Esophagus squamous epithelium (tissue), 5 donors: ENCODE data around the gene CACUL1. TPM values are rescaled to one million over a fixed set of nuclear protein-coding genes. Genes with fewer than 3 reads are reported as not detected.

Experiments used
- DNase-seq: peaks from one replicate; lab custom pipeline; 2025; lab: John Stamatoyannopoulos, UW
- H3K27ac ChIP-seq, 4 donors: fragments of 200-600 bp; sonication (generic); one replicate each; pipeline ENCODE4 v1.5.1; 2016 to 2019; ENCODE audit warnings: mild to moderate bottlenecking in 1 of 4
- H3K27me3 ChIP-seq, 4 donors: fragments of 200-600 bp; sonication (generic); 1 replicate in 3 of 4; 2 replicates in 1 of 4; pipeline versions ENCODE4 v1.5.1 to v1.6.0; 2017 to 2021; ENCODE audit warnings: antibody characterized with exemption in 1 of 4
- H3K36me3 ChIP-seq, 3 donors: fragments of 200-600 bp; sonication (generic); one replicate each; pipeline ENCODE4 v1.5.1; 2016 to 2019
- H3K4me1 ChIP-seq, 3 donors: fragments of 200-600 bp; sonication (generic); one replicate each; pipeline ENCODE4 v1.5.1; 2017 to 2019
- H3K4me3 ChIP-seq, 4 donors: fragments of 200-600 bp; sonication (generic); 1 replicate in 3 of 4; 2 replicates in 1 of 4; pipeline ENCODE4 v1.5.1; 2016 to 2019; ENCODE audit warnings: mild to moderate bottlenecking in 2 of 4, moderate library complexity in 1 of 4
- H3K9me3 ChIP-seq, 3 donors: fragments of 200-600 bp; sonication (generic); one replicate each; pipeline ENCODE4 v1.5.1; 2016 to 2019
- POLR2A ChIP-seq, 4 donors: fragments of 450-650 bp; IDR thresholded peaks; one replicate each; pipeline ENCODE4 v1.6.1; 2017; ENCODE audit warnings: antibody characterized with exemption in 4 of 4, mild to moderate bottlenecking in 4 of 4, moderate library complexity in 3 of 4
- WGBS, 2 donors: methylation state at CpG; one replicate each; pipeline ENCODE4 v1.1.5; 2018; 5-methylcytosine and 5-hydroxymethylcytosine counted together
- intact Hi-C: fragments of 100-400 bp; cut with DNase I; formaldehyde crosslinking; loops from one replicate; pipeline ENCODE4 v1.15.0; 2022
- total RNA-seq, 4 donors: library from RNA; depleted of rRNA; stranded (reverse); fragments of >200 nt; gene quantifications; one replicate each; pipeline ENCODE4 v1.1.0, GENCODE V29; 2016
- TF ChIP-seq, protein P1 (sequence below), 6 experiments: fragments of 450-650 bp in 4 of 6; fragments of 200-600 bp in 2 of 6; sonication (generic) in 2 of 6; IDR thresholded peaks; one replicate each; pipeline ENCODE4 v1.5.1; 2016 to 2019; ENCODE audit warnings: antibody characterized with exemption in 6 of 6, mild to moderate bottlenecking in 4 of 6, moderate library complexity in 4 of 6
- donor health status: DM: yes; HTN: yes; CAD: no.

Gene CACUL1
- total RNA-seq, 4 donors from 2014 or later: 23.7 to 36.6 (median 31.4) TPM

DNA sequence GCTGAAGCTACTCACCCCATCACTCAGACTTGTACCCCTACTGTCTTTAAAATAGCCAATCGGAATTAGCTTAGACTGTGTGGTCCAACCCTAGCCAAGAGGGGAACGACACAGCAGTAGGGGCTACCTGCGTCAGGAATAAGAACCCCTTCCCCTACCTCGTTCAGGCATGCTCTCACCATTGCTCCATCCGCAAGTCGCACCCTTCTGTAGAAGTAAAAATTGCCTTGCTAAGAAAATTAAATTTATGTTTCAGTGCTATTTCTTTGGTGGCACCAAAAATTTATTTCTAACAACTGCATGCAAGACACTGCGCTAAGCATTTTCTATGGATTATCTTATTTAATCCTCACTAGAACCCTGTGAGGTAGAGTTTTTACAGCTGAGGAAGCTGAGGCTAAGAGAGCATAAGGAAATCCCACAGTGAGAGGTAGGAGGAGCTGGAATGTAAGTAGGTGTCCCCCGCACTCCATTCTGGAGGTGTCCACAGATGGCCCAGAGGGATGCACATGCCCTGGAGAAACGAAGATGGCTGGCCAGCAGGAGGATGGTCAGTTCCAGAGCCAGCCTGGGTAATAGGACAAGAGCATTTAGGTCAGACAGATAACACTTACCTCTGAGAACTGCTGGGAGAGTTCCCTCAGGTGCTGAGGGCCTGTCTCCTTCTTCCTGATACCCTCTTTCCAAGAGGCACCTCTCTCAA lies 15.3 kb upstream of the CACUL1 start:
- Histone ChIP-seq H3K27me3 (no peaks in the 10 kb centered on the region), H3K36me3 (no peaks in the 10 kb centered on the region), H3K4me1 (peaks cover 0 to 11% (median 0%) of the 10 kb centered on the region in 3 donors), H3K9me3 (no peaks in the 10 kb centered on the region), H3K4me3 (no peak overlapping the region), H3K27ac (no peak overlapping the region)
- no peak for DNase-seq
- intact Hi-C loops: no loop called here
- TF ChIP-seq, protein P1, sequence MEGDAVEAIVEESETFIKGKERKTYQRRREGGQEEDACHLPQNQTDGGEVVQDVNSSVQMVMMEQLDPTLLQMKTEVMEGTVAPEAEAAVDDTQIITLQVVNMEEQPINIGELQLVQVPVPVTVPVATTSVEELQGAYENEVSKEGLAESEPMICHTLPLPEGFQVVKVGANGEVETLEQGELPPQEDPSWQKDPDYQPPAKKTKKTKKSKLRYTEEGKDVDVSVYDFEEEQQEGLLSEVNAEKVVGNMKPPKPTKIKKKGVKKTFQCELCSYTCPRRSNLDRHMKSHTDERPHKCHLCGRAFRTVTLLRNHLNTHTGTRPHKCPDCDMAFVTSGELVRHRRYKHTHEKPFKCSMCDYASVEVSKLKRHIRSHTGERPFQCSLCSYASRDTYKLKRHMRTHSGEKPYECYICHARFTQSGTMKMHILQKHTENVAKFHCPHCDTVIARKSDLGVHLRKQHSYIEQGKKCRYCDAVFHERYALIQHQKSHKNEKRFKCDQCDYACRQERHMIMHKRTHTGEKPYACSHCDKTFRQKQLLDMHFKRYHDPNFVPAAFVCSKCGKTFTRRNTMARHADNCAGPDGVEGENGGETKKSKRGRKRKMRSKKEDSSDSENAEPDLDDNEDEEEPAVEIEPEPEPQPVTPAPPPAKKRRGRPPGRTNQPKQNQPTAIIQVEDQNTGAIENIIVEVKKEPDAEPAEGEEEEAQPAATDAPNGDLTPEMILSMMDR (IDR thresholded peaks at IDR 0.05): no peak
- no peak for TF ChIP-seq POLR2A (IDR thresholded peaks at IDR 0.05)
- 78 to 86% methylated on average over 9 of the region's 9 CpGs for WGBS, 2 donors

DNA sequence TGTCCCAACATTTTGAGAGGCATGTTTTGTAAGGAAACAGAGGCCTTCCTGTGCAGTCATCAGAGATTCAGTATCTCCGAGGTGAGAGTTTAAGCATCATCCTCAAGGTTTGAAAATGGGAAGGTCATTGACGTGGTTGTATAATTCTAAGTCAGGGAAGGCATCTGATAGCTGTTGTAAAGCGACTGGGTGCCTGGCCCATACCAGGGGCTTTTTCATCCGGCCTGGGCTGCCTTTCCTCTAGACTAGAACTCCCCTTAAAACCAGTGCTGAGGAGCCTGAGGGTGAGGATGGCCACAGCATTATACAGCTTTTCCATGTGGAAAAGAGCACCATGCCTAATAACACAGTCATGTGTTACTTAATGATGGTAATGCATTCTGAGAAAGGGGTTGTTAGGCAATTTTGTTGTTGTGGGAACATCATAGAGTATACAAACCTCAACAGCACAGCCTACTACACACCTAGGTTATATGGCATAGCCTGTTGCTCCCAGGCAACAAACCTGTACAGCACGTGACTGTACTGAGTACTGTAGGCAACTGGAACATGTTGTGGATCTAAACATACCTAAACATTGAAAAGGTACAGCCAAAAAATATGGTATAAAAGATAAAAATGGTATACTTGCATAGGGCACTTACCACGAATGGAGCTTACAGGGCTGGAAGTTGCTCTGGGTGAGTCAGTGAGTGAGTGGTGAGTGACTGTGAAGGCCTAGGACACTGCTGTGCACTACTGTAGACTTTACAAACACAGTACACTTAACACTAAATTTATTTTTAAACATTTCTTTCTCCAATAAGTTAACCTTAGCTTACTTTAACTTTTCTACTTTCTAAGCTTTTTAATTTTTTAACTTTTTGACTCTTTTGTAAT lies 13.5 kb upstream of the CACUL1 start:
- WGBS, 2 donors: 78 to 89% methylated on average over 5 to 6 of the region's 6 CpGs
- H3K27ac ChIP-seq: no peak overlapping the region
- DNase-seq: no peak
- no peaks in the 10 kb centered on the region for H3K27me3 ChIP-seq
- intact Hi-C loops: no loop called here
- TF ChIP-seq, protein P1 (IDR thresholded peaks at IDR 0.05): no peak
- TF ChIP-seq POLR2A (IDR thresholded peaks at IDR 0.05): no peak
- no peaks in the 10 kb centered on the region for H3K36me3 ChIP-seq
- no peak overlapping the region for H3K4me3 ChIP-seq
- H3K9me3 ChIP-seq: no peaks in the 10 kb centered on the region
- H3K4me1 ChIP-seq: peaks cover 0 to 11% (median 0%) of the 10 kb centered on the region in 3 donors

DNA sequence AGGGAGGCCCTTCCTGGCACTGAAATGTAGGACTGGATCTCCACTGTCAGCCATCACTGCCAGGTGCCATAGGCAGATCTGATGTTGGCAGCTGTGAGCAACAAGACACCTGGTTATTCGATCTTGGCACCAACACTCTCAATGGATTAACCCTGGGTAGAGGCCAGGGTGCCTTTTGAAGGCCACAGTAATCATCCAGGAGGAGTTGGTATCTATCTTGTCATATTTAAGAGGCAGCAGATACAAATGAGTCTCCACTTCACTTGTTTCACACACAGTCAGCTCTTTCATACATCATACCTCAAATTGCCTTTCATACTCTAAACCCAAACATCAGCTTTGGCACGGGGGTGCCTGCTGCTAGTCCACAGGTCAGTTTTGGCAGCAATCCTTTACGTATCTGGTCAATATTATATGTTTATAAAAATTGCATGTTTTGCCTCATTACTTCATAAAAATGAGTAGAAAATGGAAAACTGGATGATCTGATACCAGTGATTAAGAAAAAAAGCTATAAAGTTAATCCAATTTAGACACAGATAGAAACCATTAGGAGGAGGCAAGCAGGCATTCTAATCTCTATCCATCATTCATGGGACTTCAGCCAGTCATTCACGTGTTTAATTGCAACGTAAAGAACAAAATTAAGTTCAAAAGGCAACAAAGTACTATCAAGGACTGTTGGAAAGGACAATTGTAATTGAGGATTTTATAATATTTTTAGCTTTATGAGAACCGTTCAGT lies 12.7 kb upstream of the CACUL1 start:
- 74 to 84% methylated on average over 5 to 6 of the region's 6 CpGs for WGBS, 2 donors
- intact Hi-C loops: no loop called here
- H3K27me3 ChIP-seq: no peaks in the 10 kb centered on the region
- TF ChIP-seq POLR2A (IDR thresholded peaks at IDR 0.05): no peak
- TF ChIP-seq, protein P1 (IDR thresholded peaks at IDR 0.05): no peak
- H3K4me1 ChIP-seq: peaks cover 0 to 11% (median 0%) of the 10 kb centered on the region in 3 donors
- no peaks in the 10 kb centered on the region for H3K9me3 ChIP-seq
- no peaks in the 10 kb centered on the region for H3K36me3 ChIP-seq
- H3K27ac ChIP-seq: no peak overlapping the region
- no peak overlapping the region for H3K4me3 ChIP-seq
- no peak for DNase-seq

DNA sequence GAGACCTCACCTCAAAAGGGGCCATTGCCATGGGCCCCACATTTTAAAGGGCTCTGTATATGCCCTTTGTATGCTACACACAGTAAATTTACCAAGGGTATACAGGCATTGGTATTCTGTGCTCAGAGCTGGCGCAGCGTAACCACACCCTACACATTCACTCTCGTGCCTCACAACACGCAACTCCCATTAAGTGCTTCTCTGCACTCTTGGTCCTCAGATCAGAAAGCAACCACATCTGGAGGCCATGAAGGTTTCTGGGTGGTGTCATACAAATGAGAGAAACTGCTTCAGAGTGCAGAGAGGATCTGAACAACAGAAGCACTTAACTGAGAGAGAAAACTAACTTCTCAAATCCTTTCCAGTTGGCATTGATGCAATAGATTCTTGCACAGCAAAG lies 9.4 kb upstream of the CACUL1 start:
- Histone ChIP-seq H3K36me3 (no peaks in the 10 kb centered on the region), H3K27ac (no peak overlapping the region), H3K4me1 (no peaks in the 10 kb centered on the region), H3K4me3 (no peak overlapping the region), H3K9me3 (no peaks in the 10 kb centered on the region), H3K27me3 (no peaks in the 10 kb centered on the region)
- 90 to 94% methylated on average over 4 of the region's 4 CpGs for WGBS, 2 donors
- intact Hi-C loops: no loop called here
- DNase-seq: no peak
- no peak for TF ChIP-seq POLR2A (IDR thresholded peaks at IDR 0.05)
- TF ChIP-seq, protein P1 (IDR thresholded peaks at IDR 0.05): no peak
